NB4 (cell line): Measurements from ENCODE around the gene ABLIM3.

Source experiments
- DNase-seq: peaks from one replicate; pipeline ENCODE4 v3.0.0; 2010; ENCODE audit warnings: low read depth
- H3K4me3 ChIP-seq: one replicate; pipeline ENCODE4 v1.5.1; 2011; ENCODE audit warnings: mild to moderate bottlenecking, low read depth, low read length, moderate library complexity
- MAX ChIP-seq: IDR thresholded peaks from 2 replicates; pipeline ENCODE4 v1.6.1; 2011; ENCODE audit warnings: low read depth, low read length
- MYC ChIP-seq: IDR thresholded peaks from 2 replicates; pipeline ENCODE4 v1.6.1; 2011; ENCODE audit warnings: low read depth, low read length
- POLR2A ChIP-seq: IDR thresholded peaks from 2 replicates; pipeline ENCODE4 v1.6.1; 2011; ENCODE audit warnings: mild to moderate bottlenecking; ENCODE audit not compliant: insufficient read length; ENCODE audit errors: extremely low read depth
- TF ChIP-seq, protein P1 (sequence below): IDR thresholded peaks from one replicate; pipeline ENCODE4 v1.5.1; 2012; ENCODE audit warnings: low read depth, low read length

ABLIM3 gene

DNA sequence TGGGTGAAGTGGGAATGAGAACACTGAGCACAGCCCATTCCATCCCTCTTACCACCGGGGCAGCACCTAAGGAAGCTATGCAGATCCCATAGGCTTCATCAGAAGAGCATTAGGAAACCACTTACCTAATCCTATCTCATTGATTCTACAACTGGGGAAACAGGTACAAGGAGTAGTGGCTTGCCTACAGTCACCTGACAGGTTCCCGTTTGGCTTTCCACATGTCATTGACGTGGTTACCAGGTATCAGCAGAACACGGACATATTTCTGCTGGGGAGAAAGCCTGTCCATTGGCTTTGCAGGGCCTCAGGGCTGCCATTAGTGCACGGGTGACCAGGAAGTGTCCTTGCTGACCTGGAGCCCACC lies 141.7 kb downstream of the ABLIM3 start:
- no peak overlapping the region for H3K4me3 ChIP-seq
- DNase-seq: no peak
- TF ChIP-seq MYC (no peak), MAX (no peak), POLR2A (no peak)
- TF ChIP-seq, protein P1, sequence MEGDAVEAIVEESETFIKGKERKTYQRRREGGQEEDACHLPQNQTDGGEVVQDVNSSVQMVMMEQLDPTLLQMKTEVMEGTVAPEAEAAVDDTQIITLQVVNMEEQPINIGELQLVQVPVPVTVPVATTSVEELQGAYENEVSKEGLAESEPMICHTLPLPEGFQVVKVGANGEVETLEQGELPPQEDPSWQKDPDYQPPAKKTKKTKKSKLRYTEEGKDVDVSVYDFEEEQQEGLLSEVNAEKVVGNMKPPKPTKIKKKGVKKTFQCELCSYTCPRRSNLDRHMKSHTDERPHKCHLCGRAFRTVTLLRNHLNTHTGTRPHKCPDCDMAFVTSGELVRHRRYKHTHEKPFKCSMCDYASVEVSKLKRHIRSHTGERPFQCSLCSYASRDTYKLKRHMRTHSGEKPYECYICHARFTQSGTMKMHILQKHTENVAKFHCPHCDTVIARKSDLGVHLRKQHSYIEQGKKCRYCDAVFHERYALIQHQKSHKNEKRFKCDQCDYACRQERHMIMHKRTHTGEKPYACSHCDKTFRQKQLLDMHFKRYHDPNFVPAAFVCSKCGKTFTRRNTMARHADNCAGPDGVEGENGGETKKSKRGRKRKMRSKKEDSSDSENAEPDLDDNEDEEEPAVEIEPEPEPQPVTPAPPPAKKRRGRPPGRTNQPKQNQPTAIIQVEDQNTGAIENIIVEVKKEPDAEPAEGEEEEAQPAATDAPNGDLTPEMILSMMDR: no peak

- TF ChIP-seq POLR2A: no peak
- no peak for TF ChIP-seq MYC
- TF ChIP-seq, protein P1: no peak
- no peak for TF ChIP-seq MAX
- no peak for DNase-seq
- H3K4me3 ChIP-seq: no peak overlapping the region
Observed at GRCh38 chr5:149283626-149284480, 142.6 kb downstream of the ABLIM3 start.

DNA sequence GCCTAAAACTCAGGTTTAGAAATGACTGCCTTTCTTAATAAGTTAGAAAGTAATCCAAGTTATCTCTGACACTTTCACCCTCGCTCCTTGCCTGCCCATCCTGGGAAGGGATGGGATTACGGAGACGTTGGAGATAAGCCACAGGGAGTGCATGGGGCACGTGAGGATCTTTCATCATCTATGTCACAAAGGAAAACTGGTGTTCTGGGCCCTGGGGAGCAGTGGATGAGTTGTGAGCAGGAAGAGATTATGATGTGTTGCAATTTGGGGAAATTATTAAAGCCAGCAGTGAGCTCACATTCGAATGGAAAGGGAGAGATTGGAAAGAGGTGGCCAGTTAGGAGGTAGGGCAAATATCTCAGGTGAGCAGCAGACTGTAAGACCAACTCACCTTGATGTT lies 143.2 kb downstream of the ABLIM3 start:
- TF ChIP-seq, protein P1: no peak
- no peak for TF ChIP-seq POLR2A
- no peak for TF ChIP-seq MYC
- no peak for TF ChIP-seq MAX
- no peak overlapping the region for H3K4me3 ChIP-seq
- peak; percentile 14 for DNase-seq

DNA sequence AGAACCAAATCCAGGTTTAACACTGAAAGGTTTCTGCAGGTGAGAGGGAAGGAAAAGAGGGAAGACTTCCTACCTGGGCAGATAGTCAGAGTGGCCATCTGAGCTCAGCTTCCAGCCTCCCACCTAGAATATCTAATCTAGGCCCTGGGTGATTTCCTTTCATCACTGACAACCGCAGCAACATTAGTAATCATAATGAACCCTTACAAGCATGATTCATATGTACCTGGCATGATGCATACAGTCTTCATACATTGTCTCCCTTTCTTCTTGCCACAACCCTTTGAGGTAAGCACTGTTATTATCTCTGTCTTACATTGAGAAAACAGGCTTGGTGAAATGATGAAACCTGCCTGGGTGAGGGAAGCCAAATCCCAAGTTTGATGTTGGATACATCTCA lies 143.9 kb downstream of the ABLIM3 start:
- no peak for DNase-seq
- no peak overlapping the region for H3K4me3 ChIP-seq
- TF ChIP-seq MAX (no peak), POLR2A (no peak), MYC (no peak)
- TF ChIP-seq, protein P1: no peak

- no peak overlapping the region for H3K4me3 ChIP-seq
- DNase-seq: no peak
- TF ChIP-seq, protein P1: no peak
- TF ChIP-seq POLR2A (no peak), MAX (no peak), MYC (no peak)
Observed at GRCh38 chr5:149288436-149288835, 147.1 kb downstream of the ABLIM3 start.
